Heart left ventricle (tissue), 16 donors: ENCODE results near the gene GHDC. TPM values are rescaled to one million over a fixed set of nuclear protein-coding genes. Genes with fewer than 3 reads are reported as not detected.
"Not testable (repeated sequence)": the region's sequence is repeated elsewhere in the genome, so short reads cannot be mapped to it uniquely, and the experiment has no call there.

Experiments used
- ATAC-seq, 4 donors: fragments of 200-7000 bp; cut with Tn5 transposase; one replicate each; pipeline ENCODE4 v1.9.1; 2020 to 2022; ENCODE audit warnings: moderate library complexity in 4 of 4, mild to moderate bottlenecking in 3 of 4, moderate number of reproducible peaks in 1 of 4
- DNase-seq, 5 donors: peaks; one replicate each; pipeline ENCODE4 v3.0.0-alpha.2; 2020
- H3K27ac ChIP-seq, 12 donors: fragments of 200-600 bp; sonication (generic) in 4 of 12; one replicate each; pipeline versions ENCODE4 v1.5.0 to v1.8.0; 2016 to 2022; ENCODE audit warnings: mild to moderate bottlenecking in 2 of 12
- H3K27me3 ChIP-seq, 9 donors: fragments of 200-600 bp; sonication (generic) in 2 of 9; one replicate each; pipeline versions ENCODE4 v1.5.1 to v1.8.0; 2016 to 2022; ENCODE audit warnings: mild to moderate bottlenecking in 3 of 9
- H3K36me3 ChIP-seq, 9 donors: fragments of 200-600 bp; sonication (generic) in 2 of 9; one replicate each; pipeline versions ENCODE4 v1.5.0 to v1.8.0; 2018 to 2022; ENCODE audit warnings: mild to moderate bottlenecking in 2 of 9
- H3K4me1 ChIP-seq, 12 donors: fragments of 200-600 bp; sonication (generic) in 4 of 12; one replicate each; pipeline versions ENCODE4 v1.5.0 to v1.8.0; 2016 to 2022; ENCODE audit warnings: mild to moderate bottlenecking in 3 of 12
- H3K4me3 ChIP-seq, 12 donors: fragments of 200-600 bp; sonication (generic) in 4 of 12; one replicate each; pipeline versions ENCODE4 v1.5.0 to v1.8.0; 2017 to 2022; ENCODE audit warnings: mild to moderate bottlenecking in 9 of 12, moderate library complexity in 4 of 12
- H3K9me3 ChIP-seq, 12 donors: fragments of 200-600 bp; sonication (generic) in 4 of 12; one replicate each; pipeline versions ENCODE4 v1.5.0 to v1.8.0; 2016 to 2022; ENCODE audit warnings: mild to moderate bottlenecking in 1 of 12
- POLR2A ChIP-seq, 2 donors: fragments of 450-650 bp; IDR thresholded peaks; one replicate each; pipeline ENCODE4 v1.6.1; 2017; ENCODE audit warnings: antibody characterized with exemption in 2 of 2, mild to moderate bottlenecking in 2 of 2, moderate library complexity in 2 of 2
- WGBS, 4 donors: extraction: QIAGEN DNeasy Blood & Tissue Kit in 2 of 4; methylation state at CpG; one replicate each; pipeline versions ENCODE4 v1.1.5 to v1.1.7; 2013 to 2018; 5-methylcytosine and 5-hydroxymethylcytosine counted together
- intact Hi-C, 10 donors: fragments of 100-400 bp; cut with DNase I; formaldehyde crosslinking; loops; one replicate each; pipeline versions ENCODE4 v1.11.1 to v1.14.2; 2022
- polyA plus RNA-seq, 2 donors: library from polyadenylated mRNA; stranded (reverse); fragments of 200-250 nt; gene quantifications; one replicate each; pipeline ENCODE4 v1.2.3, GENCODE V29; 2013
- total RNA-seq, 9 donors: library from RNA; depleted of rRNA in 2 of 9; stranded (reverse); fragments of >200 nt in 2 of 9; fragmentation: NEBNext Ultra II Directional in 3 of 9; extraction: Animal tissue kit (Norgen Biotek cat#: 25700) in 3 of 9; gene quantifications; one replicate each; pipeline versions ENCODE4 v1.1.0 to v1.2.4, GENCODE V29; 2016 to 2023
- TF ChIP-seq, protein P1 (sequence below), 12 donors: fragments of 200-600 bp; sonication (generic) in 4 of 12; IDR thresholded peaks; one replicate each; pipeline versions ENCODE4 v1.5.0 to v1.8.0; 2018 to 2022; ENCODE audit warnings: antibody characterized with exemption in 12 of 12, mild to moderate bottlenecking in 5 of 12
- donor health status: ischemic (EF 13 %, LVEDD 7.1; RV severe dilation, severe dysfunction).
- donor health status: healthy with polysubstance abuse.
- donor health status: DM: no; HTN: yes; CAD: no.
- donor health status: DM: no; HTN: no; CAD: no.
- donor health status: ischemic (EF 25% LVEDD 6.9; RV normal size, moderate dysfunction).
- donor health status: ischemic (EF 25% LVEDD 5.7; RV mildly dilated, moderate dysfunction).
- donor health status: healthy.
- donor health status: DM: yes; HTN: yes; CAD: no.
- donor health status: ischemic (EF 35%, LVEDD 5.7; RV mildly dilated, moderate dysfunction).
- donor health status: nonischemic (EF 11% LVEDD 7.7; RV severe dilation, severe dysfunction).
- donor health status: DM: yes; HTN: yes; CAD: no.
- donor health status: PGD.
- donor health status: ischemic (EF 29% LVEDD 5.4; RV normal size, mild dysfunction).
- donor health status: nonischemic (EF 23%, LVEDD 6.1; RV moderate dilation, normal function).

The GHDC gene
- total and polyA plus RNA-seq, 11 donors, result 4.9 to 17.3 (median 8.3) TPM

DNA sequence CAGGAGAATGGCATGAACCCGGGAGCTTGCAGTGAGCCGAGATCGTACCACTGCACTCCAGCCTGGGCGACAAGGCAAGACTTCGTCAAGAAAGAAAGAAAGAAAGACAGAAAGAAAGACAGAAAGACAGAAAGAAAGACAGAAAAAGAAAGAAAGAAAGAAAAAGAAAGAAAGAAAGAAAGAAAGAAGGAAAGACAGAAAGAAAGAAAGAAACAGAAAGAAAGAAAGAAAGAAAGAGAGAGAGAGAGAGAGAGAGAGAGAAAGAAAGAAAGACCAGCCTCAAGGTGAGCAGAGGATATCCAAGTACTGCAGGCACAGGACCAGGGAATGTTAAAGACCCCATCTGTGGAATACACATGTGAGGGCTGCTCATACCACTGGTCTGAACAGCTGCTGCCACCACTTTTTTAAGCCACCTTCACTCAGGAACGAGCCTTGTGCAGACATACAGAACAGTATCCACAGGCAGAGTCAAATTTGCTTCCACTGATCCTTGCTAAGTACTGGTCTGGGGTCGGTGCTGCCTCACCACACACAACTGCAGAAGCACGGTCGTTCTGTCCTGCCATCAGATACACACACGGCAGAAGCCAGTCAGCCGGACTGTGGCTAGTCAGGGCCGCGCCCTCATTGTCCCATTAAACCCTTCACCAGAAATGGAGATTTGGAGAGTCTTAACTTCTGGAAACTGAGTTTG is 47.2 kb downstream of the GHDC start:
- Histone ChIP-seq H3K36me3 (peaks cover 0 to 58% (median 30%) of the 10 kb centered on the region in 9 donors), H3K4me1 (peaks cover 0 to 52% (median 23%) of the 10 kb centered on the region in 12 donors), H3K27me3 (no peaks in the 10 kb centered on the region), H3K4me3 (no peak overlapping the region), H3K27ac (no peak overlapping the region), H3K9me3 (no peaks in the 10 kb centered on the region)
- no peak for TF ChIP-seq POLR2A (IDR thresholded peaks at IDR 0.05)
- TF ChIP-seq, protein P1, sequence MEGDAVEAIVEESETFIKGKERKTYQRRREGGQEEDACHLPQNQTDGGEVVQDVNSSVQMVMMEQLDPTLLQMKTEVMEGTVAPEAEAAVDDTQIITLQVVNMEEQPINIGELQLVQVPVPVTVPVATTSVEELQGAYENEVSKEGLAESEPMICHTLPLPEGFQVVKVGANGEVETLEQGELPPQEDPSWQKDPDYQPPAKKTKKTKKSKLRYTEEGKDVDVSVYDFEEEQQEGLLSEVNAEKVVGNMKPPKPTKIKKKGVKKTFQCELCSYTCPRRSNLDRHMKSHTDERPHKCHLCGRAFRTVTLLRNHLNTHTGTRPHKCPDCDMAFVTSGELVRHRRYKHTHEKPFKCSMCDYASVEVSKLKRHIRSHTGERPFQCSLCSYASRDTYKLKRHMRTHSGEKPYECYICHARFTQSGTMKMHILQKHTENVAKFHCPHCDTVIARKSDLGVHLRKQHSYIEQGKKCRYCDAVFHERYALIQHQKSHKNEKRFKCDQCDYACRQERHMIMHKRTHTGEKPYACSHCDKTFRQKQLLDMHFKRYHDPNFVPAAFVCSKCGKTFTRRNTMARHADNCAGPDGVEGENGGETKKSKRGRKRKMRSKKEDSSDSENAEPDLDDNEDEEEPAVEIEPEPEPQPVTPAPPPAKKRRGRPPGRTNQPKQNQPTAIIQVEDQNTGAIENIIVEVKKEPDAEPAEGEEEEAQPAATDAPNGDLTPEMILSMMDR (IDR thresholded peaks at IDR 0.05), result no peak
- ATAC-seq, result no peak
- intact Hi-C loops, result no loop called here
- WGBS, 4 donors, result 85 to 89% (median 88%) methylated on average over 13 of the region's 13 CpGs
- DNase-seq, result peak in 1 of 5 donors; percentile 45

DNA sequence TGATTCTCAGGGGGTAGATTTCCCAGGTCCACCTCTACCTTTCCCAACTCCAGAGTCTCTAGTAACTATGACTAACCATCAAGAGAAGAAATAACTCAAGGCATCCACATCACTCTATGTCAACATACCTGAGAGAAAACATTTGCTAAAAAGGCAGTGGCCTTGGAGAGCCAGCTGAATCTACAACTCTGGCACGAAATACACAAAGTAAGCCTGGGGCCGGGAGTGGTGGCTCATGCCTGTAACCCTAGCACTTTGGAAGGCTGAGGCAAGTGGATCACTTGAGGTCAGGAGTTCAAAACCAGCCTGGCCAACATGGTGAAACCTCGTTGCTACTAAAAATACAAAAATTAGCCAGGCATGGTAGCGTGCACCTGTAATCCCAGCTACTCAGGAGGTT is 51.2 kb downstream of the GHDC start:
- H3K4me3 ChIP-seq, H3K9me3 ChIP-seq, intact Hi-C loops, ATAC-seq, H3K27me3 ChIP-seq: not testable (repeated sequence)
- Histone ChIP-seq H3K36me3 (peaks cover 0 to 52% (median 26%) of the 10 kb centered on the region in 9 donors), H3K27ac (peak overlapping the region in 7 of 12 donors; percentile 41 to 73 (median 56)), H3K4me1 (peaks cover 6 to 68% (median 43%) of the 10 kb centered on the region in 12 donors)
- WGBS, 4 donors, result 84 to 94% (median 89%) methylated on average over 4 of the region's 4 CpGs
- DNase-seq, result peak in 1 of 5 donors; percentile 7

DNA sequence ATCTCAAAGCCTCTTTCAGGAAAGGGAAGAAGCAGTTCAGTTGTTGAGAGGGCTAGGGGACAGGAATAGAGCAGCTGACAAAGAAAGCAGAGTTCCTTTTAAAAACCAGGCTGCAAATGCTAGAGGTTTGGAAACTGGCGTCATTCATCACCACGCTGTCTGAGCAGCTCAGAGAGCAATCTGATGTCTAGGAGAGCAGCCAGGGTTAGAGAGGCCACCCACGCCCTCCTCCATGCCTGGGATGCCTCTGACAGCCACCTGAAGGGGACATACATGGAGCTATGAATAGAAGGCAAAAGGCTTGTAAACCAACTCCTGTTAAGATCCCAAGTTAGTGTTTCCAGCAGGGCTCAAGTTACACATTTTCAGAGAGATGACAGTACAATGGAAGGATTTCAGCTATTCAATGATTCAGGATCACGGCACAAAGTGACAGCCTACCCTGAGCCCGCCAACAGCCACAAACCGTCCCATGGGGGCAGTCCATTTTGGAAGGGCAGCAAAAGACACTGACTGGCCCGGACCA is 51.9 kb downstream of the GHDC start:
- no peaks in the 10 kb centered on the region for H3K27me3 ChIP-seq
- peak overlapping the region in 9 of 12 donors; percentile 3 to 73 (median 43) for H3K27ac ChIP-seq
- H3K4me1 ChIP-seq, result peaks cover 6 to 72% (median 47%) of the 10 kb centered on the region in 12 donors
- H3K4me3 ChIP-seq, result no peak overlapping the region
- no peak for TF ChIP-seq POLR2A (IDR thresholded peaks at IDR 0.05)
- TF ChIP-seq, protein P1 (IDR thresholded peaks at IDR 0.05), result no peak
- DNase-seq (peak in 3 of 5 donors; percentile 21 to 61 (median 35)), ATAC-seq (peak; percentile 53 to 84 (median 80))
- no peaks in the 10 kb centered on the region for H3K9me3 ChIP-seq
- 41 to 62% (median 45%) methylated on average over 7 of the region's 7 CpGs for WGBS, 4 donors
- peaks cover 0 to 48% (median 24%) of the 10 kb centered on the region in 9 donors for H3K36me3 ChIP-seq
- intact Hi-C loops, result no loop called here

DNA sequence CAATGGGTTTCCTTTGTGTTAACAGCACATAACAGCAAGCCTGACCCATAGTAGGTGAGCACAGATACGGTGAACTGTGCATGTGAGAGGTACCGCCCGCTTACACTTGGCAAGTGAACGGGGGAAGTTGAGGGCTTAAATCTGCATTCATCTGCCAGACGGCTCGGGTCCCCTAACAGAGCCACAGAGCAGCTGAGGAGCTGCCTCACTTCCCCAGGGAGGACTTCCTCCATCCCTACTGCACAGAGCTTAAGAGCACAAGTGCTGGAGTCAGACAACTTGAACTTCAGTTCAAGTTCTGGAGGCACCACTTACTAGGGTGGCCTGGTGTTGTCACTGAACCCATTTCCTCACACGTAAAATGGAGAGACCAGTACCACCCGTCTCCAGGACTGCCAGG is 52.9 kb downstream of the GHDC start:
- TF ChIP-seq, protein P1 (IDR thresholded peaks at IDR 0.05), result no peak
- no peak for TF ChIP-seq POLR2A (IDR thresholded peaks at IDR 0.05)
- WGBS, 4 donors, result 62 to 75% (median 69%) methylated on average over 8 of the region's 8 CpGs
- H3K4me1 ChIP-seq, result peaks cover 7 to 83% (median 56%) of the 10 kb centered on the region in 12 donors
- H3K4me3 ChIP-seq, result no peak overlapping the region
- intact Hi-C loops, result no loop called here
- peak overlapping the region in 5 of 12 donors; percentile 41 to 73 (median 56) for H3K27ac ChIP-seq
- peaks cover 0 to 50% (median 19%) of the 10 kb centered on the region in 9 donors for H3K36me3 ChIP-seq
- H3K27me3 ChIP-seq, result no peaks in the 10 kb centered on the region
- H3K9me3 ChIP-seq, result no peaks in the 10 kb centered on the region
- ATAC-seq, result peak in 3 of 4 donors; percentile 12 to 25 (median 25)
- peak in 1 of 5 donors; percentile 55 for DNase-seq

DNA sequence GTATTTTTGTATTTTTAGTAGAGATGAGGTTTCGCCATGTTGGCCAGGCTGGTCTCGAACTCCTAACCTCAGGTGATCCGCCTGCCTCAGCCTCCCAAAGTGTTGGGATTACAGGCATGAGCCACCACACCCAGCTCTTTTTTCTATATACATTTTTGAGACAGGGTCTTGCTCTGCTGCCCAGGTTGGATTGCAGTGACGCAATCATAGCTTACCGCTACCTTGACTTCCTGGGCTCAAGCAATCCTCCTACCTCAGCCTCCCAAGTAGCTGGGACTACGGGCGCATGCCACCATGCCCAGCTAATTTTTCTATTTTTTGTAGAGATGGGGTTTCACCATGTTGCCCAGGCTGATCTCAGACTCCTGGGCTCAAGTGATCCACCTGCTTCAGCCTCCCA is 53.6 kb downstream of the GHDC start:
- DNase-seq, H3K9me3 ChIP-seq, ATAC-seq, H3K4me3 ChIP-seq, H3K27me3 ChIP-seq, intact Hi-C loops: not testable (repeated sequence)
- Histone ChIP-seq H3K4me1 (peaks cover 12 to 88% (median 63%) of the 10 kb centered on the region in 12 donors), H3K27ac (peak overlapping the region in 1 of 12 donors; percentile 73), H3K36me3 (peaks cover 0 to 46% (median 19%) of the 10 kb centered on the region in 9 donors)
- WGBS, 4 donors, result 98 to 100% (median 99%) methylated on average over 7 of the region's 7 CpGs
